GM11168 (cell line): ENCODE results near the gene ZBTB40.

Experiments used
- in situ Hi-C: fragments of 300-500 bp; cut with MboI; formaldehyde crosslinking; loops from one replicate; pipeline ENCODE4 v1.12.0; 2022; ENCODE audit warnings: low sequenced_read_pairs; ENCODE audit not compliant: unreplicated experiment

The ZBTB40 gene

GRCh38 chr1:22547186-22547817, 95.7 kb downstream of the ZBTB40 start:
- in situ Hi-C loops: no loop called here

- in situ Hi-C loops: no loop called here
Measured at GRCh38 chr1:22547818-22548462, 96.3 kb downstream of the ZBTB40 start.

GRCh38 chr1:22550021-22550420, 98.4 kb downstream of the ZBTB40 start:
- in situ Hi-C loops: no loop called here

GRCh38 chr1:22551591-22551990, 99.9 kb downstream of the ZBTB40 start:
- in situ Hi-C loops: no loop called here

GRCh38 chr1:22552021-22552420, 100.4 kb downstream of the ZBTB40 start:
- in situ Hi-C loops: no loop called here

DNA sequence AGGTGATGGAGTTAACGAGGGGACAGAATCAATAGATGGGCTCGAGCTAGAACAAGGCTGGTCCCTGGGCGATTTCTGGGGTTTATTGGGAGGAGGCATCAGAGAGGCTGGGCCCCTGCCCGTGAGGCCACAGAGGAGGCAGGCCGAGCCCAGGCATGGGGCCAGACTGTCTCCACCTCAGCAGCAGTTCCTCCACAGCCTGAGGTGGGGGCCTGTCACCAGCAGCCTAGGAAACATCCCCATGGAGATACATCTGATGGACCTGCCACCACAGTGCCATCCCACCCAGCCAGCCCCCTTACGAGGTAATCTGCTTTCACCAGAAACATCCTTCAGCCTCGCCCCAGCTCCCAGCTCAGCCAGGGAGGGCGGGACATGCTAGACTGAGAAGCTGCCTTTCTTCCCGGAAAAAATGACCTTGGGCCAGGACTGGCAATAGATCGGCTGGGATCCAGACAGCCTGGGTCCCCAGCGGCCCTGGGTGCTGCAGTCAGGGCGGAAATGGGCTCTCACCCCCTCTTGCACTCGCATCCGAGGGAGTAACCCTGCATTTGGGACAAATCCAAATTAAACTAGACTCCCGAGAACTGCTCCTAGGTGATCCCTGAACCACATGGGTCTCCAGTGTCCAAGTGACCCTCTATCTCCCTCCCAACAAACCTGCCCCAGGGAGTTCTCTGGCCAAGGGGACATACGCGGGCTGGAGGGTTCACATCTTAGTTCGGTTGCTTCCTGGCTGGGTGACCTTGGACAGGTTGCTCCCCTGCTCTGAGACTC, 101.6 kb downstream of the ZBTB40 start:
- in situ Hi-C loops: no loop called here

DNA sequence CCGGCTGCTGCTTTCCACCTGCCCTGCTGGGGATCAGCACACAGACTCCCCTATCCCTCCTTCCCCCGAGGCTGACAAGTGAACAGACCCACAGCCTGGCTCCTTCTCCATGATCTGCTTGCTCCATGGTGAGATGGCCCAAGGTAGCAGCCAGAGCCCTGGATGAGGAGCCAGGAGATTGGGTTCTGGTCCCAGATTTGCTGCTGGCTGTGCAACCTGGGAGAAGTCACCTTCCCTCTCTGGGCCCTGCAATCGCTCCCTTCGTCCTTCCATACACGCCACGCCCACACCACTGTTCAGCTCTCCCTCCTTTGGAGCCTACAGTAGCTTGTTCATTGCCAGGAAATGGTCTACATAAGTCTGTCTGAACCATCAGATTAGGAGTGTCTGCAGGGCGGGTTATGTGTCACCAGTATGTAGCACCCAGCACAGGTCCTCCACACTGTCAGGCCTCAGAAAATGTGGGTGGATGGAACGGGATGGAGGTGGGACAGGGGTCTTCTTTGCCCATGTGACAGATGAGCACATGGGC, 102.4 kb downstream of the ZBTB40 start:
- in situ Hi-C loops: no loop called here

- in situ Hi-C loops: no loop called here
Measured at GRCh38 chr1:22555371-22555656, 103.7 kb downstream of the ZBTB40 start.

GRCh38 chr1:22556391-22557104, 104.9 kb downstream of the ZBTB40 start:
- in situ Hi-C loops: no loop called here

- in situ Hi-C loops: no loop called here
Measured at GRCh38 chr1:22557341-22557950, 105.8 kb downstream of the ZBTB40 start.

GRCh38 chr1:22562584-22563583, 111.2 kb downstream of the ZBTB40 start, which contains the start of gene EPHA8:
TSS of gene EPHA8 (plus strand) at chr1:22563489. CDS start at chr1:22563636, 147 bp downstream.
- in situ Hi-C loops: no loop called here

- in situ Hi-C loops: no loop called here
Measured at GRCh38 chr1:22563671-22564602, 112.3 kb downstream of the ZBTB40 start.

GRCh38 chr1:22566161-22566560, 114.5 kb downstream of the ZBTB40 start:
- in situ Hi-C loops: no loop called here

DNA sequence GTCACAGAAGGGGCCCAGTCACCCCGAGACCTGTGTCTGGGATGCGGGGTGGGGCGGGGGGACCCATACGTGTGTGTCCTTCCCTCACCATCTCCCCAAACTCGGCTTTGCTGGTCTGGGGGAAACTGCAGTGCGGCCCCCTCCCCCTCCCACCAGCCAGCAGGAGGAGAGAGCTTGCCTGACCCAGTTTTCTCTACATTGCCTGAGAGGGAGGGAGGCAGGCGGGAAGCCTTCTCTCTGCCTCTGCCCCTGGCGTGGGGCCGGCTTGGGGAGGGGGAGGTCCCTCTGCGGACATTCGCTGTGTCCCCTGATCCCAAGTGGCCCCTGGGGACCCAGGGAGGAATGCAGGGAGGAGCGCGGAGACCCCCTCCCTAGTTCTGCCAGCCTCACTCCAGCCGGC, 115.5 kb downstream of the ZBTB40 start:
- in situ Hi-C loops: no loop called here

GRCh38 chr1:22567994-22568393, 116.3 kb downstream of the ZBTB40 start:
- in situ Hi-C loops: no loop called here

DNA sequence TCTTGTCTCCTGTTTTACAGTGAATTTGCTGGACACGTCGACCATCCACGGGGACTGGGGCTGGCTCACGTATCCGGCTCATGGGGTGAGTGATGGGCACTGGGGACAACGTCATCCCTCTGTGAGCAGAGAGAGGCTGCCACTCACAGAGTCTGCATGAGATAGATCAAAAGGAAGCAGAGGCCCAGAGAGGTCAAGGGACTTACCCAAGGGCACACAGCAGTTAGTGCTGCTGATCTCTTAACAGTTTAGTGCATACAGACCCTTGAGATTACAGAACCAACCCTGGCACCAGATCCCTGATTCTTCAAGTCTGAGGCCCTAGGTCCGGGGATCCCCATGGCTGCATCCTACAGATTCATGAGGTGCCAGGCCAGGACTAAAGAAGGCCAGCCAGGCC, 117.6 kb downstream of the ZBTB40 start:
- in situ Hi-C loops: no loop called here

- in situ Hi-C loops: no loop called here
Measured at GRCh38 chr1:22570140-22570909, 118.7 kb downstream of the ZBTB40 start.
